SK-N-SH treated with all-trans-retinoic acid at 6 μM for 48 hours (cell line): Measurements from ENCODE around the gene LPP.
A peak's percentile ranks its signal among the peaks of the same experiment; 100 is the strongest.

ENCODE experiments used
- ATAC-seq: fragments of 200-7000 bp; cut with Tn5 transposase; 3 replicates; pipeline ENCODE4 v1.9.1; 2020; ENCODE audit warnings: mild to moderate bottlenecking, moderate library complexity
- ARNTL ChIP-seq: fragments of 450-650 bp; formaldehyde crosslinking; IDR thresholded peaks from 2 replicates; pipeline ENCODE4 v1.5.0; 2020; ENCODE audit warnings: low read depth, mild to moderate bottlenecking, moderate library complexity, borderline replicate concordance
- BACH2 ChIP-seq: fragments of 250-450 bp; sonication (Bioruptor Pico); IDR thresholded peaks from 2 replicates; pipeline ENCODE4 v1.9.0; 2021; ENCODE audit warnings: mild to moderate bottlenecking, borderline replicate concordance
- CREB5 ChIP-seq: fragments of 250-450 bp; sonication (Bioruptor Pico); IDR thresholded peaks from 2 replicates; pipeline ENCODE4 v1.5.1; 2020; ENCODE audit warnings: low read depth, mild to moderate bottlenecking, moderate library complexity
- CSDC2 ChIP-seq: fragments of 250-450 bp; sonication (Bioruptor Pico); IDR thresholded peaks from 2 replicates; pipeline ENCODE4 v1.5.0; 2020; ENCODE audit warnings: mild to moderate bottlenecking, moderate library complexity
- CSRNP3 ChIP-seq: fragments of 250-450 bp; sonication (Bioruptor Pico); IDR thresholded peaks from 2 replicates; pipeline ENCODE4 v1.5.1; 2021; ENCODE audit warnings: mild to moderate bottlenecking, moderate library complexity
- GLIS3 ChIP-seq: fragments of 250-450 bp; sonication (Bioruptor Pico); IDR thresholded peaks from 2 replicates; pipeline ENCODE4 v1.5.0; 2020; ENCODE audit warnings: mild to moderate bottlenecking, moderate library complexity
- ISL1 ChIP-seq: fragments of 250-450 bp; sonication (Bioruptor Pico); IDR thresholded peaks from 2 replicates; pipeline ENCODE4 v2.1.2; 2022; ENCODE audit warnings: mild to moderate bottlenecking, moderate library complexity
- PPARA ChIP-seq: fragments of 250-450 bp; sonication (Bioruptor Pico); IDR thresholded peaks from 2 replicates; pipeline ENCODE4 v1.5.0; 2020; ENCODE audit warnings: mild to moderate bottlenecking, borderline replicate concordance
- RARB ChIP-seq: fragments of 250-450 bp; sonication (Bioruptor Pico); IDR thresholded peaks from 2 replicates; pipeline ENCODE4 v1.8.0; 2021; ENCODE audit warnings: mild to moderate bottlenecking, moderate library complexity
- SNAI2 ChIP-seq: fragments of 250-450 bp; sonication (Bioruptor Pico); IDR thresholded peaks from 2 replicates; pipeline ENCODE4 v1.5.0; 2020; ENCODE audit warnings: mild to moderate bottlenecking, moderate library complexity
- TCF4 ChIP-seq: fragments of 250-450 bp; sonication (Bioruptor Pico); IDR thresholded peaks from 2 replicates; pipeline ENCODE4 v1.8.0; 2021; ENCODE audit warnings: mild to moderate bottlenecking, moderate library complexity, borderline replicate concordance
- TOX ChIP-seq: fragments of 250-450 bp; sonication (Bioruptor Pico); IDR thresholded peaks from 2 replicates; pipeline ENCODE4 v1.8.0; 2021; ENCODE audit warnings: mild to moderate bottlenecking, moderate library complexity, borderline replicate concordance
- ZC3H10 ChIP-seq: fragments of 250-450 bp; sonication (Bioruptor Pico); IDR thresholded peaks from 2 replicates; pipeline ENCODE4 v1.5.1; 2021; ENCODE audit warnings: mild to moderate bottlenecking, moderate library complexity
- ZFP3 ChIP-seq: fragments of 250-450 bp; sonication (Bioruptor Pico); IDR thresholded peaks from 2 replicates; pipeline ENCODE4 v1.5.0; 2020; ENCODE audit warnings: mild to moderate bottlenecking, moderate library complexity
- ZNF70 ChIP-seq: fragments of 450-650 bp; formaldehyde crosslinking; IDR thresholded peaks from 2 replicates; pipeline ENCODE4 v1.5.0; 2020; ENCODE audit warnings: mild to moderate bottlenecking, moderate library complexity
- ZNF8 ChIP-seq: fragments of 450-650 bp; formaldehyde crosslinking; IDR thresholded peaks from 2 replicates; pipeline ENCODE4 v1.5.0; 2020; ENCODE audit warnings: mild to moderate bottlenecking, moderate library complexity
- TF ChIP-seq, protein P1 (sequence below): fragments of 250-450 bp; sonication (Bioruptor Pico); IDR thresholded peaks from 2 replicates; pipeline ENCODE4 v1.5.0; 2020; ENCODE audit warnings: mild to moderate bottlenecking, moderate library complexity
- TF ChIP-seq, protein P2 (sequence below): fragments of 250-450 bp; sonication (Bioruptor Pico); IDR thresholded peaks from 2 replicates; pipeline ENCODE4 v1.8.0; 2021; ENCODE audit warnings: low read depth, mild to moderate bottlenecking, moderate library complexity, borderline replicate concordance
- TF ChIP-seq, protein P3 (sequence below): fragments of 250-450 bp; sonication (Bioruptor Pico); IDR thresholded peaks from 2 replicates; pipeline ENCODE4 v1.8.0; 2020; ENCODE audit warnings: mild to moderate bottlenecking, moderate library complexity, borderline replicate concordance

LPP gene

GRCh38 chr3:188860147-188860546 is 706.2 kb downstream of the LPP start:
- TF ChIP-seq ZC3H10 (CRISPR knock-in tag) (no peak), ARNTL (CRISPR knock-in tag) (no peak), ISL1 (CRISPR knock-in tag) (peak; percentile 42; the same call in 1 of the 2 replicates)
- no peak for ATAC-seq

- TF ChIP-seq PPARA (CRISPR knock-in tag) (no peak), BACH2 (CRISPR knock-in tag) (no peak), SNAI2 (CRISPR knock-in tag) (no peak), TCF4 (CRISPR knock-in tag) (no peak), ZNF8 (CRISPR knock-in tag) (no peak), RARB (CRISPR knock-in tag) (no peak), CSRNP3 (no peak), ISL1 (CRISPR knock-in tag) (no peak), ZC3H10 (CRISPR knock-in tag) (no peak), GLIS3 (CRISPR knock-in tag) (no peak), ZFP3 (CRISPR knock-in tag) (no peak)
- TF ChIP-seq, protein P1, sequence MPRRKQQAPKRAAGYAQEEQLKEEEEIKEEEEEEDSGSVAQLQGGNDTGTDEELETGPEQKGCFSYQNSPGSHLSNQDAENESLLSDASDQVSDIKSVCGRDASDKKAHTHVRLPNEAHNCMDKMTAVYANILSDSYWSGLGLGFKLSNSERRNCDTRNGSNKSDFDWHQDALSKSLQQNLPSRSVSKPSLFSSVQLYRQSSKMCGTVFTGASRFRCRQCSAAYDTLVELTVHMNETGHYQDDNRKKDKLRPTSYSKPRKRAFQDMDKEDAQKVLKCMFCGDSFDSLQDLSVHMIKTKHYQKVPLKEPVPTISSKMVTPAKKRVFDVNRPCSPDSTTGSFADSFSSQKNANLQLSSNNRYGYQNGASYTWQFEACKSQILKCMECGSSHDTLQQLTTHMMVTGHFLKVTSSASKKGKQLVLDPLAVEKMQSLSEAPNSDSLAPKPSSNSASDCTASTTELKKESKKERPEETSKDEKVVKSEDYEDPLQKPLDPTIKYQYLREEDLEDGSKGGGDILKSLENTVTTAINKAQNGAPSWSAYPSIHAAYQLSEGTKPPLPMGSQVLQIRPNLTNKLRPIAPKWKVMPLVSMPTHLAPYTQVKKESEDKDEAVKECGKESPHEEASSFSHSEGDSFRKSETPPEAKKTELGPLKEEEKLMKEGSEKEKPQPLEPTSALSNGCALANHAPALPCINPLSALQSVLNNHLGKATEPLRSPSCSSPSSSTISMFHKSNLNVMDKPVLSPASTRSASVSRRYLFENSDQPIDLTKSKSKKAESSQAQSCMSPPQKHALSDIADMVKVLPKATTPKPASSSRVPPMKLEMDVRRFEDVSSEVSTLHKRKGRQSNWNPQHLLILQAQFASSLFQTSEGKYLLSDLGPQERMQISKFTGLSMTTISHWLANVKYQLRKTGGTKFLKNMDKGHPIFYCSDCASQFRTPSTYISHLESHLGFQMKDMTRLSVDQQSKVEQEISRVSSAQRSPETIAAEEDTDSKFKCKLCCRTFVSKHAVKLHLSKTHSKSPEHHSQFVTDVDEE, result no peak
- TF ChIP-seq, protein P2, sequence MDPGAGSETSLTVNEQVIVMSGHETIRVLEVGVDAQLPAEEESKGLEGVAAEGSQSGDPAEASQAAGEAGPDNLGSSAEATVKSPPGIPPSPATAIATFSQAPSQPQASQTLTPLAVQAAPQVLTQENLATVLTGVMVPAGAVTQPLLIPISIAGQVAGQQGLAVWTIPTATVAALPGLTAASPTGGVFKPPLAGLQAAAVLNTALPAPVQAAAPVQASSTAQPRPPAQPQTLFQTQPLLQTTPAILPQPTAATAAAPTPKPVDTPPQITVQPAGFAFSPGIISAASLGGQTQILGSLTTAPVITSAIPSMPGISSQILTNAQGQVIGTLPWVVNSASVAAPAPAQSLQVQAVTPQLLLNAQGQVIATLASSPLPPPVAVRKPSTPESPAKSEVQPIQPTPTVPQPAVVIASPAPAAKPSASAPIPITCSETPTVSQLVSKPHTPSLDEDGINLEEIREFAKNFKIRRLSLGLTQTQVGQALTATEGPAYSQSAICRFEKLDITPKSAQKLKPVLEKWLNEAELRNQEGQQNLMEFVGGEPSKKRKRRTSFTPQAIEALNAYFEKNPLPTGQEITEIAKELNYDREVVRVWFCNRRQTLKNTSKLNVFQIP (CRISPR knock-in tag), result no peak
- TF ChIP-seq, all 23 proteins: peak for 0
- ATAC-seq, result peak; percentile 17; the same call in 1 of the 3 replicates
Measured at GRCh38 chr3:188861842-188862744, 708.1 kb downstream of the LPP start.

GRCh38 chr3:188863999-188864406 is 710.0 kb downstream of the LPP start:
- peak; percentile 85 for ATAC-seq
- peak; percentile 15; the same call in 1 of the 2 replicates for TF ChIP-seq TOX (CRISPR knock-in tag)
- TF ChIP-seq ZNF70, result no peak
- TF ChIP-seq ZNF8 (CRISPR knock-in tag), result no peak
- TF ChIP-seq CSRNP3, result no peak
- no peak for TF ChIP-seq ZC3H10 (CRISPR knock-in tag)
- no peak for TF ChIP-seq CSDC2
- TF ChIP-seq, protein P3, sequence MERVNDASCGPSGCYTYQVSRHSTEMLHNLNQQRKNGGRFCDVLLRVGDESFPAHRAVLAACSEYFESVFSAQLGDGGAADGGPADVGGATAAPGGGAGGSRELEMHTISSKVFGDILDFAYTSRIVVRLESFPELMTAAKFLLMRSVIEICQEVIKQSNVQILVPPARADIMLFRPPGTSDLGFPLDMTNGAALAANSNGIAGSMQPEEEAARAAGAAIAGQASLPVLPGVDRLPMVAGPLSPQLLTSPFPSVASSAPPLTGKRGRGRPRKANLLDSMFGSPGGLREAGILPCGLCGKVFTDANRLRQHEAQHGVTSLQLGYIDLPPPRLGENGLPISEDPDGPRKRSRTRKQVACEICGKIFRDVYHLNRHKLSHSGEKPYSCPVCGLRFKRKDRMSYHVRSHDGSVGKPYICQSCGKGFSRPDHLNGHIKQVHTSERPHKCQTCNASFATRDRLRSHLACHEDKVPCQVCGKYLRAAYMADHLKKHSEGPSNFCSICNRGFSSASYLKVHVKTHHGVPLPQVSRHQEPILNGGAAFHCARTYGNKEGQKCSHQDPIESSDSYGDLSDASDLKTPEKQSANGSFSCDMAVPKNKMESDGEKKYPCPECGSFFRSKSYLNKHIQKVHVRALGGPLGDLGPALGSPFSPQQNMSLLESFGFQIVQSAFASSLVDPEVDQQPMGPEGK (CRISPR knock-in tag), result peak; percentile 80
- TF ChIP-seq CREB5, result no peak
- peak; percentile 66 for TF ChIP-seq ISL1 (CRISPR knock-in tag)
